Stimulated activated naive CD4-positive, alpha-beta T cell (primary cell): ENCODE results near the gene FMNL3.

Experiments
- DNase-seq, 6 experiments: peaks; one replicate each; lab custom pipeline; 2025; lab: John Stamatoyannopoulos, UW

The FMNL3 gene

DNA sequence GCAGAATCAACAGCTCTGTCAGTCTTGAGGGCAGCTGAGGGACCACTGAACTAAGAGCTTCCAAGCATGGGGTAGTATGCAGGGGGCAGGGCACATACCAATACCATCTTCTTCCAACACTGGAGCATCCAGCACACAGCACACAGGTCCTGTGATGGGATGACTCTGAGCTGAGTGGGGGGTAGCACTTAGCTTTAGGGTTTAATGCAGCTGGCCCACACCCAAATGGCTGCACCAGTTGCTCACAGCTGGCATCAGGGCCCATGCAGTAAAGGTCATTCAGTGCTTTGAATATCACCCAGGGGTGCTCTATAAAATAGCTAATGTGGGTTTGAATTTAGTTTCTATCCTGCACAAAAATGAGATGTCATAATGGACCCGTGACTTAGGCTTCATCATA, 103.5 kb downstream of the FMNL3 start:
- no peak for DNase-seq

DNA sequence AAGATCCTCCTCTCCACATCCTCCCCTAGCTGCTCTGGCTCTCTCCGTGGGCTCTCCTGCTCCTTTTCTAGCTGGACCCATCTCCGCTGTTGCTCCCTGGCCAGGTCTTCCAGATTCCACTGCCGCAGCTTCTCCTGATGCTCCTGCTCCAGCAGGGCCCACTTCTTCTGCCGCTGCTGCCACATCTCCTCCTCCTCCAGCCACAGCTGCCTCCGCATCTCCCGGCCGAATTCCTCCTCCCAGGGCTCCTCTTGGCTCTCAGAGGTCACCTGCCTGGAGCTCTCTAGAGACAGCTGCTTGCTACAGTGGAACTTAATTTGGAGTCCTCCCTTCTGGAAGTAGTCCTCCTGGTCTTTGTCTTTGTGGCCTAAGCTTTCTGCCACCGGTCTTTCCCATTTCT, 107.2 kb downstream of the FMNL3 start:
- DNase-seq: no peak

DNA sequence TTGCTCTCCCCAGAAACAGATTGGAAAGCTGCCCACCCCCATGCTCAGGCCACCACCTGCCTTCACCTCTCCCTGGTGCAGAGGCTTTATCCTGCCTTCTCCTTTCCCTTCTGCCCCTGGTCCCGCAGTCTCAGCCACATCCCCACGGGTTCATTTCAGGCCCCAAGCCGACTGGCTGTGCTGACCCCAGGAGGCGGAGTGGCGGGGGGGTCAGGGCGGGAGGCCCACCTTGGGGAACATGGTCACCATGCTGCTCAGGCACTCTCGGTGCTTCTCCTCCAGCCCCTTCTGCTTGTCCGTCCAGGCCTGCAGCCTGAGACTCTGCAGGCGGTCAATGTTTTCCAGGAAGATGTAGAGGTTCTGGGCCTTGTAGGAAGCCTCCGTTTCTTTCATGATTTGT, 108.7 kb downstream of the FMNL3 start:
- DNase-seq: no peak

DNA sequence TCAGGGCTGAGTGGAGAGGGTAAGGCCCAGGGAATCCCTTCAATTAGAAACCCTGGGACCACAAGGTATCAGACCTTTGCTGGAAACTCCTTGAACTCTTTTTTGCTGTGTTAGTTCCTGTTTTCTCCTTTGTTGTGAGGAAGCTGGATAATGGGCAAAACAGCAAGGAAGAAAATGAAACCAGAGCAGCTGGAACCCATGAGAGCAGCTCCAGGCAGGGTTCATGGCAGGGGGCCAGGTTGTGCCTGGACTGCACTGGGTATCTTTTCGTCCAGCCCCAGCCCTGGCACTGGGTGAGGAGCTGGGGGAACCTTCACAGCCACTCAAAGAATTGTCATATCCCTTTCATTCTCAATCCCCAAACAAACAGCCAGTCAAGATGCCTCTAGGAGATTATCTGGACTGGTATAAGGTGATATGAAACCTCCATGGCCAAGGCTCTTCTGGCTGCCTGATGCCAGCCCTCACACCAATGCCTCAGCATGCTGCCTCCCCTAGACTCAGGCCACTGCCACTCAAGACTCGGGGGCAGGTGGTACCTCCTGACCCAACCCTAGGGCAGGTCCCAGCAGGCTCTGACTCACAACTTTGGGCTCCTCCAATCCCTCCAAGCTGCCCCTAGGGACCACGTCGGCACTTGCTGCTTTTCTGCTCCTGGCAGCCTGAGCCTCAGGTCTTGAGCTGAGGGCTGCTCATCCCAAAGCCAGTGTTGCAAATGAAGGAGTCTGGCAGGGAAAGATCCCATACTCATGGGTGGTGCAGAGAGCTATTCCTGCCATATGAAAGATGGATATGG, 118.3 kb downstream of the FMNL3 start:
- no peak for DNase-seq

DNA sequence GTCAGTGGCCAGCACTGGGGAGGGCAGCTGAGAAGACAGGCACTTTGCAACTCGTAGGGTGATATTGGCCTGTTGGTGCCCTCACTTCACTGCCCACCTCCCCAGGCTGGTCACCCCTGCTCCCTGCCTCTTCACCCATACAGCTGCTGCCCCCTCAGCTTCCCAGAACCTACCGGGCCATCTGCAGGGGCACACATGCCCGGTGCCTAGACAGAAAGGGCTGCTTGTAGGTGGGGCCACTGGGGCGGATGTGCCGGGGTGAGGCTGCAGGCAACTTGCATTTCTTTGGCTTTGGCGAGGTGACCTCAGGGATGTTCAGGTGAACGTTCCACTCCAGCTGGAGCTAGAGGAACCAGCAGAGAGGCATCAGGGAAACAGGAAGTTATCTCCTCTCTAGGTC, 118.9 kb downstream of the FMNL3 start:
- DNase-seq: no peak

DNA sequence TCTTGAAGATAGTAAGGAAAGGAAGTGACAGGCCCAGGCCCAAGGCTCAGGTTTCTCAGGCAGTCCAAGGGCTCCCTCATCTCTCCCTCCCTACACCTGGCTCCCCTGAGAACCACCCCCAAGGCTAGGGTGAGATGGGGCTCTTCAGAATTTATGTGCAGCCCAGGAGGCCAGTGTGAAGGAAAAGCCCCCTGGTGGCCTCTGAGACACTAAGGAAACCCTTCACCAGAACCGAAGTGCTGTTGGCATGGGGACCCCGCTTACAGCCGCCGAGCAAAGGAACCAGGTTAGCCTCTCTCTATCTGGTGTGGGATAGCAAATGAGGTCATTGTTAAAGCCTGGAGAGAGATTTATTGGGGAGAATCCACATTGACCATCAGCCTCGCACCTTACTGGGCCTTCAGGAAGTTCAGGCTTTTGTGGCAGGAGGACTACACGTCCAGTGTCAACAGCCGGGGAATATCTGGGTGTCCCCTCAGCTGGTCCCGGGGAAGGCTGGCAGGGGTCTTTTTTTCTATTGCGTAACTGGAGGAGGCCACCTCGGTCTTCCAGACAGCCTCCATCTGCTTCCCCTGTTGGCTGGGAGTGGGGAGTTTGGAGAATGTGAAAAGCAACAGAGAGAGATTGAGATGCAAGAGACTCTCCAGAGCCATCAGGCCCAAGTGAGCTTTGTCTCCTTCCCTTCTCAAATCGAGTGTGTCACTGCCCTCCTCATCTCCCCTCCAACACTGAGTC, 119.9 kb downstream of the FMNL3 start:
- DNase-seq: no peak
